ENCODE data around the gene MTX3.

MTX3 gene

GRCh38 chr5:79976759-79977515 is 14.1 kb downstream of the MTX3 start:
- Histone ChIP-seq H3K4me1 (ENCODE audit: control insufficient read depth, insufficient read depth, low read length) (peaks cover 13% of the 10 kb centered on the region; the same call in 1 of the 2 replicates), H3K27me3 (ENCODE audit: control insufficient read depth, insufficient read depth, low read length) (no peaks in the 10 kb centered on the region), H3K36me3 (ENCODE audit: control insufficient read depth, insufficient read depth, low read length) (peaks cover 48% of the 10 kb centered on the region), H3K27ac (ENCODE audit: low read depth, low read length) (no peak overlapping the region), H3K4me3 (ENCODE audit: low read depth, low read length) (no peak overlapping the region), H3K9me3 (ENCODE audit: control insufficient read depth, insufficient read depth, low read depth, low read length) (no peaks in the 10 kb centered on the region), H3K9ac (ENCODE audit: low read length) (no peak overlapping the region)

GRCh38 chr5:79975422-79975821 is 15.6 kb downstream of the MTX3 start:
- Histone ChIP-seq H3K27ac (ENCODE audit: low read depth, low read length) (peak overlapping the region; percentile 22; the same call in 1 of the 2 replicates), H3K9ac (ENCODE audit: low read length) (no peak overlapping the region), H3K36me3 (ENCODE audit: control insufficient read depth, insufficient read depth, low read length) (peaks cover 38% of the 10 kb centered on the region), H3K4me1 (ENCODE audit: control insufficient read depth, insufficient read depth, low read length) (peaks cover 13% of the 10 kb centered on the region; the same call in 1 of the 2 replicates), H3K4me3 (ENCODE audit: low read depth, low read length) (no peak overlapping the region), H3K27me3 (ENCODE audit: control insufficient read depth, insufficient read depth, low read length) (no peaks in the 10 kb centered on the region), H3K9me3 (ENCODE audit: control insufficient read depth, insufficient read depth, low read depth, low read length) (no peaks in the 10 kb centered on the region)

- no peak overlapping the region for H3K9ac ChIP-seq (ENCODE audit: low read length)
- peaks cover 32% of the 10 kb centered on the region for H3K36me3 ChIP-seq (ENCODE audit: control insufficient read depth, insufficient read depth, low read length)
- H3K4me3 ChIP-seq (ENCODE audit: low read depth, low read length) = no peak overlapping the region
- peaks cover 13% of the 10 kb centered on the region; the same call in 1 of the 2 replicates for H3K4me1 ChIP-seq (ENCODE audit: control insufficient read depth, insufficient read depth, low read length)
- H3K27ac ChIP-seq (ENCODE audit: low read depth, low read length) = peak overlapping the region; percentile 22; the same call in 1 of the 2 replicates
- no peaks in the 10 kb centered on the region for H3K27me3 ChIP-seq (ENCODE audit: control insufficient read depth, insufficient read depth, low read length)
- H3K9me3 ChIP-seq (ENCODE audit: control insufficient read depth, insufficient read depth, low read depth, low read length) = no peaks in the 10 kb centered on the region
Measured at GRCh38 chr5:79974886-79975285, 16.2 kb downstream of the MTX3 start.

GRCh38 chr5:79973996-79974395 is 17.1 kb downstream of the MTX3 start:
- H3K4me3 ChIP-seq (ENCODE audit: low read depth, low read length) = no peak overlapping the region
- peaks cover 13% of the 10 kb centered on the region; the same call in 1 of the 2 replicates for H3K4me1 ChIP-seq (ENCODE audit: control insufficient read depth, insufficient read depth, low read length)
- H3K9me3 ChIP-seq (ENCODE audit: control insufficient read depth, insufficient read depth, low read depth, low read length) = no peaks in the 10 kb centered on the region
- no peak overlapping the region for H3K9ac ChIP-seq (ENCODE audit: low read length)
- no peaks in the 10 kb centered on the region; the same call in 1 of the 2 replicates for H3K27me3 ChIP-seq (ENCODE audit: control insufficient read depth, insufficient read depth, low read length)
- peaks cover 26% of the 10 kb centered on the region for H3K36me3 ChIP-seq (ENCODE audit: control insufficient read depth, insufficient read depth, low read length)
- no peak overlapping the region for H3K27ac ChIP-seq (ENCODE audit: low read depth, low read length)

GRCh38 chr5:79973511-79973910 is 17.6 kb downstream of the MTX3 start:
- Histone ChIP-seq H3K27me3 (ENCODE audit: control insufficient read depth, insufficient read depth, low read length) (no peaks in the 10 kb centered on the region; the same call in 1 of the 2 replicates), H3K9me3 (ENCODE audit: control insufficient read depth, insufficient read depth, low read depth, low read length) (no peaks in the 10 kb centered on the region), H3K4me1 (ENCODE audit: control insufficient read depth, insufficient read depth, low read length) (peaks cover 13% of the 10 kb centered on the region; the same call in 1 of the 2 replicates), H3K4me3 (ENCODE audit: low read depth, low read length) (no peak overlapping the region), H3K36me3 (ENCODE audit: control insufficient read depth, insufficient read depth, low read length) (peaks cover 21% of the 10 kb centered on the region), H3K9ac (ENCODE audit: low read length) (no peak overlapping the region), H3K27ac (ENCODE audit: low read depth, low read length) (no peak overlapping the region)

- no peaks in the 10 kb centered on the region for H3K9me3 ChIP-seq (ENCODE audit: control insufficient read depth, insufficient read depth, low read depth, low read length)
- no peaks in the 10 kb centered on the region; the same call in 1 of the 2 replicates for H3K27me3 ChIP-seq (ENCODE audit: control insufficient read depth, insufficient read depth, low read length)
- H3K9ac ChIP-seq (ENCODE audit: low read length) = no peak overlapping the region
- peaks cover 4% of the 10 kb centered on the region; the same call in 1 of the 2 replicates for H3K36me3 ChIP-seq (ENCODE audit: control insufficient read depth, insufficient read depth, low read length)
- no peak overlapping the region for H3K4me3 ChIP-seq (ENCODE audit: low read depth, low read length)
- no peak overlapping the region for H3K27ac ChIP-seq (ENCODE audit: low read depth, low read length)
- H3K4me1 ChIP-seq (ENCODE audit: control insufficient read depth, insufficient read depth, low read length) = peaks cover 13% of the 10 kb centered on the region; the same call in 1 of the 2 replicates
Measured at GRCh38 chr5:79971156-79971555, 19.9 kb downstream of the MTX3 start.

- Histone ChIP-seq H3K27ac (ENCODE audit: low read depth, low read length) (no peak overlapping the region), H3K9ac (ENCODE audit: low read length) (no peak overlapping the region), H3K9me3 (ENCODE audit: control insufficient read depth, insufficient read depth, low read depth, low read length) (no peaks in the 10 kb centered on the region), H3K27me3 (ENCODE audit: control insufficient read depth, insufficient read depth, low read length) (no peaks in the 10 kb centered on the region; the same call in 1 of the 2 replicates), H3K36me3 (ENCODE audit: control insufficient read depth, insufficient read depth, low read length) (no peaks in the 10 kb centered on the region), H3K4me1 (ENCODE audit: control insufficient read depth, insufficient read depth, low read length) (peaks cover 9% of the 10 kb centered on the region; the same call in 1 of the 2 replicates), H3K4me3 (ENCODE audit: low read depth, low read length) (no peak overlapping the region)
Measured at GRCh38 chr5:79966448-79966847, 24.6 kb downstream of the MTX3 start.

GRCh38 chr5:79964136-79964535 is 26.9 kb downstream of the MTX3 start:
- H3K9ac ChIP-seq (ENCODE audit: low read length) = no peak overlapping the region
- H3K4me1 ChIP-seq (ENCODE audit: control insufficient read depth, insufficient read depth, low read length) = peaks cover 9% of the 10 kb centered on the region; the same call in 1 of the 2 replicates
- no peaks in the 10 kb centered on the region for H3K36me3 ChIP-seq (ENCODE audit: control insufficient read depth, insufficient read depth, low read length)
- no peak overlapping the region for H3K27ac ChIP-seq (ENCODE audit: low read depth, low read length)
- H3K9me3 ChIP-seq (ENCODE audit: control insufficient read depth, insufficient read depth, low read depth, low read length) = no peaks in the 10 kb centered on the region
- H3K27me3 ChIP-seq (ENCODE audit: control insufficient read depth, insufficient read depth, low read length) = no peaks in the 10 kb centered on the region
- no peak overlapping the region for H3K4me3 ChIP-seq (ENCODE audit: low read depth, low read length)

GRCh38 chr5:79963261-79964061 is 27.6 kb downstream of the MTX3 start:
- Histone ChIP-seq H3K27ac (ENCODE audit: low read depth, low read length) (no peak overlapping the region), H3K9ac (ENCODE audit: low read length) (no peak overlapping the region), H3K36me3 (ENCODE audit: control insufficient read depth, insufficient read depth, low read length) (no peaks in the 10 kb centered on the region), H3K4me1 (ENCODE audit: control insufficient read depth, insufficient read depth, low read length) (peaks cover 9% of the 10 kb centered on the region; the same call in 1 of the 2 replicates), H3K9me3 (ENCODE audit: control insufficient read depth, insufficient read depth, low read depth, low read length) (no peaks in the 10 kb centered on the region), H3K27me3 (ENCODE audit: control insufficient read depth, insufficient read depth, low read length) (no peaks in the 10 kb centered on the region), H3K4me3 (ENCODE audit: low read depth, low read length) (no peak overlapping the region)

- no peak overlapping the region for H3K27ac ChIP-seq (ENCODE audit: low read depth, low read length)
- peaks cover 9% of the 10 kb centered on the region; the same call in 1 of the 2 replicates for H3K4me1 ChIP-seq (ENCODE audit: control insufficient read depth, insufficient read depth, low read length)
- H3K36me3 ChIP-seq (ENCODE audit: control insufficient read depth, insufficient read depth, low read length) = no peaks in the 10 kb centered on the region
- H3K9ac ChIP-seq (ENCODE audit: low read length) = no peak overlapping the region
- H3K27me3 ChIP-seq (ENCODE audit: control insufficient read depth, insufficient read depth, low read length) = no peaks in the 10 kb centered on the region
- H3K4me3 ChIP-seq (ENCODE audit: low read depth, low read length) = no peak overlapping the region
- no peaks in the 10 kb centered on the region for H3K9me3 ChIP-seq (ENCODE audit: control insufficient read depth, insufficient read depth, low read depth, low read length)
Measured at GRCh38 chr5:79962575-79963222, 28.4 kb downstream of the MTX3 start.
